K562 (cell line): ENCODE data around the gene INHA. TPM values are rescaled to one million over a fixed set of nuclear protein-coding genes. Genes with fewer than 3 reads are reported as not detected.

Experiments used
- ARHGAP35 ChIP-seq: fragments of 450-650 bp; IDR thresholded peaks from 2 replicates; pipeline ENCODE4 v1.6.1; 2018; ENCODE audit not compliant: partially characterized antibody
- CCAR2 ChIP-seq: fragments of 200-400 bp; formaldehyde crosslinking; IDR thresholded peaks from 2 replicates; pipeline ENCODE4 v1.6.1; 2017; ENCODE audit warnings: mild to moderate bottlenecking, low read depth, low read length
- CHCHD3 ChIP-seq: fragments of 250-450 bp; sonication (Bioruptor Pico); IDR thresholded peaks from 2 replicates; pipeline ENCODE4 v2.1.2; 2022; ENCODE audit warnings: mild to moderate bottlenecking
- FIP1L1 ChIP-seq: fragments of 200-400 bp; formaldehyde crosslinking; IDR thresholded peaks from 2 replicates; pipeline ENCODE4 v1.6.1; 2018; ENCODE audit warnings: mild to moderate bottlenecking, low read depth, low read length; ENCODE audit not compliant: poor library complexity, severe bottlenecking
- GATAD2B ChIP-seq: fragments of 450-650 bp; IDR thresholded peaks from 2 replicates; pipeline ENCODE4 v1.6.1; 2017; ENCODE audit warnings: mild to moderate bottlenecking, borderline replicate concordance
- GMEB1 ChIP-seq: fragments of 250-450 bp; sonication (Bioruptor Pico); IDR thresholded peaks from 2 replicates; pipeline ENCODE4 v1.4.0; 2020; ENCODE audit warnings: mild to moderate bottlenecking
- HMGXB4 ChIP-seq: sonication (generic); formaldehyde crosslinking; IDR thresholded peaks from 2 replicates; pipeline ENCODE4 v1.8.1; 2023; ENCODE audit warnings: mild to moderate bottlenecking, missing genetic modification reagents
- HSF4 ChIP-seq: fragments of 250-450 bp; sonication (Bioruptor Pico); IDR thresholded peaks from 2 replicates; pipeline ENCODE4 v2.1.2; 2022; ENCODE audit warnings: mild to moderate bottlenecking, moderate library complexity, borderline replicate concordance
- ILF3 ChIP-seq: fragments of 450-650 bp; IDR thresholded peaks from 2 replicates; pipeline ENCODE4 v1.6.1; 2018; ENCODE audit warnings: antibody characterized with exemption, mild to moderate bottlenecking, moderate library complexity, borderline replicate concordance
- MTF1 ChIP-seq: fragments of 250-450 bp; sonication (Bioruptor Pico); IDR thresholded peaks from 2 replicates; pipeline ENCODE4 v1.9.0; 2021; ENCODE audit warnings: moderate library complexity, mild to moderate bottlenecking, inconsistent platforms, borderline replicate concordance
- RB1 ChIP-seq: fragments of 450-650 bp; IDR thresholded peaks from 2 replicates; pipeline ENCODE4 v1.6.1; 2017; ENCODE audit warnings: low read depth, mild to moderate bottlenecking
- SIN3A ChIP-seq, 2 experiments: fragments of 150-350 bp in 1 of 2; IDR thresholded peaks; 2 replicates each; pipeline ENCODE4 v1.6.1; 2011 to 2016; ENCODE audit warnings: borderline replicate concordance in 2 of 2, low read depth in 2 of 2, low read length in 2 of 2, mild to moderate bottlenecking in 2 of 2, moderate library complexity in 2 of 2; ENCODE audit not compliant: control insufficient read depth in 1 of 2
- TBP ChIP-seq: optimal IDR thresholded peaks from 2 replicates; pipeline ENCODE3; 2011; ENCODE audit warnings: low read depth, low read length, improper control_type of control experiment
- THRAP3 ChIP-seq: fragments of 450-650 bp; IDR thresholded peaks from 2 replicates; pipeline ENCODE4 v1.6.1; 2016; ENCODE audit warnings: mild to moderate bottlenecking, inconsistent platforms, borderline replicate concordance
- UBTF ChIP-seq, 2 experiments: IDR thresholded peaks; 2 replicates each; pipeline ENCODE4 v1.6.1; 2012; ENCODE audit warnings: improper control_type of control experiment in 2 of 2, low read depth in 2 of 2, low read length in 2 of 2, borderline replicate concordance in 1 of 2
- VEZF1 ChIP-seq: fragments of 200-800 bp; sonication (Bioruptor generic); IDR thresholded peaks from 2 replicates; pipeline ENCODE4 v1.6.1; 2017; ENCODE audit warnings: missing genetic modification characterization, missing compliant biosample characterization
- ZC3H4 ChIP-seq: sonication (generic); formaldehyde crosslinking; IDR thresholded peaks from 2 replicates; pipeline ENCODE4 v1.9.0; 2021; ENCODE audit warnings: missing genetic modification reagents, borderline replicate concordance
- polyA plus RNA-seq, 8 experiments: library from polyadenylated mRNA; depleted of rRNA in 4 of 8; stranded (reverse) in 5 of 8; unstranded in 3 of 8; fragments of >200 nt; fragmentation: Nextera tagmentation in 2 of 8; fragmentation: Illumina TruSeq in 1 of 8; extraction: Ambion mirVana in 2 of 8; extraction: Trizol in 1 of 8; gene quantifications; 2 replicates each; pipeline versions ENCODE4 v1.2.1 to v1.2.3, GENCODE V29; 2011 to 2014; ENCODE audit warnings: inconsistent platforms in 1 of 8, missing spikeins in 1 of 8
- total RNA-seq, 7 experiments: library from RNA; depleted of rRNA in 6 of 7; stranded (reverse); fragments of >200 nt in 6 of 7; fragmentation: Illumina TruSeq in 2 of 7; extraction: Trizol in 2 of 7; gene quantifications; 2 replicates each; pipeline versions ENCODE4 v1.2.1 to v1.2.3, GENCODE V29; 2011 to 2021; ENCODE audit warnings: low replicate concordance in 1 of 7

Gene INHA
- total and polyA plus RNA-seq, 9 of the 15 experiments (the other 6 are each of a cell fraction or from before 2014, with no cell fraction given) = 0.07 to 1.9 (median 0.40) TPM

GRCh38 chr2:219597552-219598307 is 25.6 kb downstream of the INHA start, which contains the start of gene STK11IP (continued):
- TF ChIP-seq UBTF (IDR thresholded peaks at IDR 0.05; ENCODE audit: borderline replicate concordance in 1 of 2, low read depth in 2 of 2, low read length in 2 of 2) = 0 out of 4 replicates have a peak, but pooled peaks of 1 of the 2 experiments have one; percentile 58
- no peak for TF ChIP-seq ARHGAP35
- TF ChIP-seq ILF3 = no peak
- TF ChIP-seq THRAP3 = no peak
- TF ChIP-seq GATAD2B = no peak
- TF ChIP-seq CHCHD3 (CRISPR knock-in tag) = no peak
- peak; percentile 76 for TF ChIP-seq VEZF1
- TF ChIP-seq HSF4 (CRISPR knock-in tag) = no peak
- TF ChIP-seq HMGXB4 (CRISPR knock-in tag) = no peak
- no peak for TF ChIP-seq FIP1L1
- no peak for TF ChIP-seq MTF1 (CRISPR knock-in tag)
- TF ChIP-seq GMEB1 (CRISPR knock-in tag) = no peak
- TF ChIP-seq CCAR2 = no peak
- TF ChIP-seq RB1 = peak; percentile 50; the same call in 1 of the 2 replicates
- TF ChIP-seq SIN3A (IDR thresholded peaks at IDR 0.05; ENCODE audit: borderline replicate concordance in 2 of 2, control insufficient read depth in 1 of 2, low read depth in 2 of 2, low read length in 2 of 2) = peak; percentile 97 to 98
- peak; percentile 82 for TF ChIP-seq TBP
- TF ChIP-seq ZC3H4 (CRISPR knock-in tag) = no peak
